HG02973 (cell line): ENCODE data around the gene DSE.

Source experiments
- ATAC-seq: cut with Tn5 transposase; IDR thresholded peaks from one replicate; pipeline ENCODE4 v1.9.1; 2021; ENCODE audit warnings: moderate library complexity; ENCODE audit not compliant: unreplicated experiment

DSE gene

GRCh38 chr6:116409756-116410155 is 39.0 kb downstream of the DSE start:
- ATAC-seq: peak; percentile 66

DNA sequence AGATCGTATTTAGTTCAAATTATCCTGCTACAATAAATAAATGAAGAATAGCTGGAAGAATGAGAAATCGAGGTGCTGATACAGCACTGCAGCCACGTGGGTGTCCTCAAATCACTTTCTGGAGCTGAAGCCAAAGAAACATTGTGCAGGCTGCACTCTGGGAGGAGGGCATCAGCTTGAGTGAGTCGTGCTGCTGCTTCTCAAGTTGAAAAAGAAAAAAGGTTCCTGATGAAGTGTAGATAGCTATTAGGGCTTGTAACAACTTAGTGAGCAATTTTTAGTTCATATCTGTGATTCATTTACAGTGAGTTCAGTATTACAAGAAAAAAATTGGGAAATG is 40.5 kb downstream of the DSE start:
- ATAC-seq: no peak

DNA sequence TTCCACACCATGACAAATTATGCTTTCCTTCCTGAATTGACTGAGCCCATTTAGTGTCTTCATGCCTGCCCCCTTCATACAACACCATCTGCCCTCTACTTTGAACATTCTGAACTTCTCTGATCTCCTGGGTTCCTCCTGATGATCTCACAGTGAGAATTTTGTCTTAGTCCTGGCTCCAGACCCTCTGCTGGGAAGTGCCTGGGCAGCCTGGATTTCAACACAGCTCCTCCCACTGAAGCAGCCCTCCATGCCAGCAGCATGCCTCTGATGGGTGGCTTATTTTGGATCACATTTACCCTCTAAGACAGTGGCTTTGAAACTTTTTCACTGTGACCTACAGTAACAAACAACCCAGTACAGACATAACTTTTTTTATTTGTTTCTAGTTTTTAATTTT is 41.5 kb downstream of the DSE start:
- no peak for ATAC-seq

- no peak for ATAC-seq
Measured at GRCh38 chr6:116413357-116413756, 42.6 kb downstream of the DSE start.

DNA sequence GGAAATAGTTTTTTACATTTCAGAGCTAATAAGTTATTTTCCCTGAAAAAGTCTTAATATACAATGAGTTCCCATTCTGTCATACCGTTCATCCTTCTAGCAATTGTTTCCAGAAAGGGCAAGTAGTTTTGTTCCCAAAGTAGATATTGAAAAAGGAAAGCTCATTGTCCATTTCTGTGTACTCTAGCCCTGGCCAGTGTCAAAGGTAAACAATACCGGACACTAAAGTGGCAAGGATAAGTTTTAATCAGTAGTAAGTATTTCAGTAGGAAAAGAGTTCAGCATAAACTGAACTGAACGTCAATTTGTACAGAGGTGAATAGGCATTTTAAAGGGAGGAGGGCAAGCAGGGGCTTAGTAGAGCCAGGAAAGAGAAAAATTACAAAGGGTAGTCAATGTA is 46.9 kb downstream of the DSE start:
- ATAC-seq: no peak

DNA sequence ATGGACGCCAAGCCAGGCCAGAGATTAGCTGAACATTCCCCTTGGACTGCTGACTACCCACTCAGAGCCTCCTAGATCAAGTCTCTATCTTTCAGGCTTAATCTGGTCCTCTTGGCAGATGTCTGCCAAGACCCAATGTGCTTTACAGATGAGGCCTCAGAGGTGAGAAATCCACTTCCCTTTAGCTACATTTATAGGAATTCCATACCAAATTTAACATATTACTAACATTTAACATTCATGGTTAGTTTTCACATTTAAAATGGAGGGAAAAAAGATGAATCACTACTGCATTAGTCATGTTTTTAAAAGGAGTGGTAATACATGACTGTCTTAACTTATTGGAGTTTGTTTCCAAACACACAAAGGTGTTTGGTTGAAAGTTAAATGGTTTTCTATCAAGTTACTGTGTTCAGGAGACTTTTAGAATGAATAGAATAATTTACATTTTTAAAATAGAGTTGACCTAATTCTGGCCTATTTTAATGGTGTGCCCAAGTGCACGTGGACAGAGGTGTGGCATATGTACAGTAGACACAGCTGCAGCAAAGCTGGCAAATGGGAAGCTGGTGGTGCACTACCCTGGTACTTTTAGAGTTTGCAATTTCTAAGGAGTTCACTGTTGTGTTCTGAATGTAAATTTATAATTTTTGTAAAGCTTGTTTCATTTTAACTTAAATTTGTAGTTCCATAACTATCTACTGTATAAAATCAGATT is 48.5 kb downstream of the DSE start:
- no peak for ATAC-seq

DNA sequence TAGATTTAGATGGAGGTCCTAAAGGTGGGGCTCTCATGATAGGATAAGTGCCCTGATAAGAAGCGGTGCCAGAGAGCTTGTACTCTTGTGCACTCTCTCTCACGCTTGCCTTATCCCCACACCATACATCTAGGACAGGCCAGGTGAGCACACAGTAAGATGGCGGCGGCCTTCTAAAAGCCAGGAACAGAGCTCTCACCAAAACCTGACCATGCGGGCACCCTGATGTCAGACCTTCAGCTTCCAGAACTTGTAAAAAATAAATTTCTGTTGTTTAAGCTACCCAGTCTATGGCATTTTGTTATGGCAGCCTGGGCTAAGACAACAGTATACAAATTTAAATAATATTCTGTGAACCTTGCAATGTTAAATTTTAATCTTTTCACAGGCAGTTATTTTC is 49.6 kb downstream of the DSE start:
- ATAC-seq: no peak

DNA sequence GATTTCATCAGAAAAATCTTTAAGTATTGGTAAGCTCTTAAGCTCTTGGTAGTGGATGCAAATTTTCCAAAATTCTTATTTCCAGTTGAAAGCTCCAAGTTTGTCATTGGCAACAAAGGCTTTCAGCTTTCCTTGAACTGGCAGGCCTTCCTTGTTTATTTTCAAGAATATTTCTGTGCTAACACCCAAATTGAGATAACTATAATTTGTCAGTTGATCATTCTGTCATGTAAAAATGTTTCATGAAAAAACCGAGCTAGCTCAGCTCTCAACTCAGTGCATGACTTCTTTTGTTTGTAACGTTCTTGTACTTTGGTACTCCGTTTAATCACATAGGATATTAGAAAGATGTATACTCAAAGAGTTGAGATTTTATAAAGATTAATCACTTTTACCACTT is 51.5 kb downstream of the DSE start:
- ATAC-seq: no peak

GRCh38 chr6:116424001-116424400 is 53.3 kb downstream of the DSE start:
- ATAC-seq: no peak

DNA sequence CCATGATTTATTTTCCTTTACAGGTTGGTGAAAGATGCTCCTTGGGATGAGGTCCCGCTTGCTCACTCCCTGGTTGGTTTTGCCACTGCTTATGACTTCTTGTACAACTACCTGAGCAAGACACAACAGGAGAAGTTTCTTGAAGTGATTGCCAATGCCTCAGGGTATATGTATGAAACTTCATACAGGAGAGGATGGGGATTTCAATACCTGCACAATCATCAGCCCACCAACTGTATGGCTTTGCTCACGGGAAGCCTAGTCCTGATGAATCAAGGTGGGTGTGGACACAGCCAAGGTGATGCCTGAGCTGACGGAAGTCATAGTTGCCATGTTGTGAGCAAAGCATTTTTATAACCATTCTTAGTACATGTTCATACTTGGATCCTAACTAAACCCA is 55.8 kb downstream of the DSE start:
- no peak for ATAC-seq

GRCh38 chr6:116429111-116429510 is 58.4 kb downstream of the DSE start:
- ATAC-seq: no peak

DNA sequence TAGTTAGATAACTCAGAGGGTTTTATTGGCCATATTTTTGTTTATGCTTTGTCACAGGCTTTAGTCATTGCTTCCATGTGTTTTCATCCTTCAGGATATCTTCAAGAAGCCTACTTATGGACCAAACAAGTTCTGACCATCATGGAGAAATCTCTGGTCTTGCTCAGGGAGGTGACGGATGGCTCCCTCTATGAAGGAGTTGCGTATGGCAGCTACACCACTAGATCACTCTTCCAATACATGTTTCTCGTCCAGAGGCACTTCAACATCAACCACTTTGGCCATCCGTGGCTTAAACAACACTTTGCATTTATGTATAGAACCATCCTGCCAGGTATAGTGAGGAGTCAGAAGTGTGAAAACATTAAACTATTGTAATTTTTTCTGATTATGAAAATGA is 60.1 kb downstream of the DSE start:
- no peak for ATAC-seq

GRCh38 chr6:116431964-116432595 is 61.3 kb downstream of the DSE start:
- no peak for ATAC-seq

GRCh38 chr6:116433206-116433712 is 62.5 kb downstream of the DSE start:
- no peak for ATAC-seq

- ATAC-seq: no peak
Measured at GRCh38 chr6:116434056-116434725, 63.4 kb downstream of the DSE start.

- no peak for ATAC-seq
Measured at GRCh38 chr6:116436586-116436985, 65.8 kb downstream of the DSE start.

DNA sequence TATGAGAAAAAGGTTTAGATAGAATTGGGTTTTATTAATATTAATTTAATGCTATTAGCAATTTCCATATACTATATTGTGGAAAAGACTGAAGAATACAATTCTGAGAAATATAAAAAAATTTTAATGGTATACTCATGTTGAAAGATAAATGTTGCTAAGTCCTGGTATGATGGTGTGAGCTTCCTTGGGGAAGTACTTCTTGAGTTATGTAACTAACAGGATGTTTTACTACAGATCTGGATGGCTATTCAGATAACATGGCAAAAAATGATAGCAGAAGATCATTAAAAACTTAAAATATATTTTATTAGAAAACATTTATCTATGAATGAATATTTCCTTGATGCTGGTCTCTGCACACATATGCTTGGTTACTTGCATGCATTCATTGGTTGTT is 66.9 kb downstream of the DSE start:
- no peak for ATAC-seq

DNA sequence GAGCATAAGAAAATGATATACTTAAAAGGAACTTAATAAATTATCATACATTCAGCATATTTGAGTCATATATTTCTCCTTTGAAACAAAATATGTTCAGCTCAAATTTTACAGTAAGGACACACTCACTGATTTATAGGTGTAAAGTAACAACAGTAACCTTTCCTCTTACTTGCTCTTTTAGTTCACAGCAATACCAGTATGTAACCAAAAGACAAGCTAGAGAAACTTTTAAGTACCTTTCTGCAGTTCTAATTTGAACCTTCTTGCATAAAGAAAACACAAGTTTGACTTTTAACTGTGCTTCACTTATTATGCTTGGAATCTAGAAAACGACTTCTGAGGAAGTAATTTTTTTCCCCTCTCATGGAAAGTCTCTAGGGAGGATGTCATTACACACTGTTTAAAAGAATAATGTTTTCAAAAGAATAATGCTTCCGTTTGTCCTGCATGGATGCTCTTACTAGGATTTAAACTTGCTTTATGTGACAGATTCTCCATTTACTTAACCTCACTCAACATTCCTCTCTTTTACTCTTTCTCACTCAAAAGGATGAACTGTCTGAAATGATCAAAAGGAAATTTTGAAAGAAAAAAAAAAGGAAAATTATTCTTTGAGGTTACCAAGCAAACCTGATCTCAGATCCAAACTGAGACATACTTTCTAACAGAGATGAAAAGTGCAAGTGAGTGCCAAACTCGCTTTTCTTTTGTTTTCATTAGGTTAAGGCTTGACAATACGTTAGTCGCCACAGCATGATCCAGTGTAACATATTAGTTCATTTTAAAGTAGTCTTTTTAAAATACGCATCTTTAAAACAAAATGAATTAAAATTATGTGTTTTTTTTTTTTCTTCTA is 68.1 kb downstream of the DSE start:
- no peak for ATAC-seq

DNA sequence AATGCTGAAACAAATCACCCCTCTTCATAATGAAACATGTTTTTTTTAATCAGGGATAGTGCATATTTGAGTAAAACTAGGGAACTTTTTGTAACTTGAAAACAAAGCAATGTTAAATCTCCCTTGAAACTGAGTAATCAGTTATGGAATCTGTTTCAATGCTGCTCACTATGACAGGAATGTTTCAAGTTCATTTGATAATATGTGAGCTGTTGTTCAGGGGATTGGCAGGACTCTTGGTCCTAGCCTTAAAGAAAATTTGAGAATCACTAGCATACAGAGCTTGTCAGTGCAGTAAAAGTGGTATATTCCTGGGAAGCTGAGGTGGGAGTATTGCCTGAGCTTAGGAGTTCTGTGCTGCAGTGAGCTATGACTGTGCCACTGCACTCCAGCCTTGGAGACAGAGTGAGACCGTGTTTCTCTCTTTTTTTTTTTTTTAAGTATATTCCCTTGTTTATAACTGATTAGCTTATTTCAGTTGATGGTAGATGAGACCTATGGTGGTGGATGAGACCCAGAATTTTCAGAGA is 68.8 kb downstream of the DSE start:
- ATAC-seq: no peak

DNA sequence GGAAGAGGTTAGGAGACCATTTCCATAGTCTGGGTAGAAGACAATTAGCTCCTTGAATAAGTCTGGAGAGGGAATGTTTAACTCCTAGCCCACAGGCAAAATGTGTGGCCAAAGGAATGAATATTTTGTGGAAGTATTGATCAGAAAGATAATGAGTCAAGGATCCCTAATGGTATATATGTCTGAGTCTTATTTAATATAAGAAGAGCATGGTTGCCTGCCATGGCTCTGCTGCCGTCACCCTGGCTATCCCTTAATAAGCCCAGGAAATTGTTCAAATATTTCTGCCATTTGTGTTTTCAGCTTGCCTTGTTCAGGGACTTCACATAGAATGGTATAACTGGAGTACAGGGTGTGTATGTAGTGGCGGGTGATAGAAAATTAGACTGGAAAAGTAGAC is 72.4 kb downstream of the DSE start:
- no peak for ATAC-seq

GRCh38 chr6:116444092-116444491 is 73.3 kb downstream of the DSE start:
- ATAC-seq: peak; percentile 64
